ENCODE measurements around the gene GAS7.

The GAS7 gene

DNA sequence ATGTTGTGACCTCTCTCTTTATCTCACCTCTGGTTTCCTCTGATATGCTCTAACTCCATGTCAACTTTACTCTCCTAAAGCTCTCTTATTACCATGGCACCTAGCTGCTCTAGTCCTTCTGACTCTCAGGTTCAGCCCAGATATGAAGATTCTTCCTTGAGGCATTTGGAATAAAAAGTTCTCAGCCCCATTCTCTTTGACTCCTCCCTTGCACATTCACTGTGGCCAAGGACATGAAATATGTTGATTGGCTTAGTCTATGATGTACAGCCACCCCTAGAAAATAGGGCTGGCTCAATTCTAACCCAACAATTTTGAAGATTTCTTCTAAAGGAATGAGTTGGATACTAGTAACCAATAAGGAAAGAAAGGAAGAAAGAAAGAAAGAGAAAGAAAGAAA lies 20.8 kb upstream of the GAS7 start:
- Histone ChIP-seq H3K27me3 (ENCODE audit: insufficient read depth, low read depth, severe bottlenecking) (no peaks in the 10 kb centered on the region), H3K27ac (no peak overlapping the region), H3K9me3 (ENCODE audit: severe bottlenecking) (peaks cover 2% of the 10 kb centered on the region), H3K4me3 (ENCODE audit: low read depth, low read length) (no peak overlapping the region), H3K36me3 (no peaks in the 10 kb centered on the region)
- no peak for DNase-seq
- no peak for TF ChIP-seq CTCF (IDR thresholded peaks at IDR 0.05; ENCODE audit: low read depth, low read length)

DNA sequence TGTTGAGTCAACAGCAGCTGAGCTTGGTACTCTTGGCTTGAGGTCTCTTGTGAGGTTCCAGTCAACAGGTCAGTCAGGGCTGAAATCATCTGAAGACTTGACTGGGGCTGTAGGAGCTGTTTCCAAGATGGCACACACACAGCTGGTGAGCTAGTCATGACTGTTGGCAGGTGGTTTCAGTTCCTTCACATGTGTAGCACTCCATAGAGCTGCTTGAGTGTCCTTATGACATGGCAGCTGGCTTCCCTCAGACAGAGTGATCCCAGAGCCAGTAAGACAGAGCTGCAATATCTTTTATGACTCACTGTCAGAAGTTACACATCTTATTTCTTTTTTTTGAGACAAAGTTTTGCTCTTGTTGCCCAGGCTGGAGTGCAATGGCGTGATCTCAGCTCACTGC lies 19.5 kb upstream of the GAS7 start:
- no peak for TF ChIP-seq CTCF (IDR thresholded peaks at IDR 0.05; ENCODE audit: low read depth, low read length)
- no peak for DNase-seq

GRCh38 chr17:10216213-10216938 lies 18.0 kb upstream of the GAS7 start:
- no peak overlapping the region for H3K4me3 ChIP-seq (ENCODE audit: low read depth, low read length)
- DNase-seq: no peak
- H3K27ac ChIP-seq: no peak overlapping the region
- TF ChIP-seq CTCF (IDR thresholded peaks at IDR 0.05; ENCODE audit: low read depth, low read length): no peak
- no peaks in the 10 kb centered on the region for H3K9me3 ChIP-seq (ENCODE audit: severe bottlenecking)
- H3K27me3 ChIP-seq (ENCODE audit: insufficient read depth, low read depth, severe bottlenecking): no peaks in the 10 kb centered on the region
- no peaks in the 10 kb centered on the region for H3K36me3 ChIP-seq

More for the DNA sequence above, 19.5 kb upstream of the GAS7 start:
- H3K9me3 ChIP-seq (ENCODE audit: severe bottlenecking): peaks cover 2% of the 10 kb centered on the region
- no peaks in the 10 kb centered on the region for H3K27me3 ChIP-seq (ENCODE audit: insufficient read depth, low read depth, severe bottlenecking)
- no peak overlapping the region for H3K27ac ChIP-seq
- H3K36me3 ChIP-seq: no peaks in the 10 kb centered on the region
- no peak overlapping the region for H3K4me3 ChIP-seq (ENCODE audit: low read depth, low read length)

GRCh38 chr17:10215286-10215685 lies 16.9 kb upstream of the GAS7 start:
- H3K9me3 ChIP-seq (ENCODE audit: severe bottlenecking): no peaks in the 10 kb centered on the region
- no peaks in the 10 kb centered on the region for H3K36me3 ChIP-seq
- H3K27me3 ChIP-seq (ENCODE audit: insufficient read depth, low read depth, severe bottlenecking): no peaks in the 10 kb centered on the region
- no peak overlapping the region for H3K4me3 ChIP-seq (ENCODE audit: low read depth, low read length)
- TF ChIP-seq CTCF (IDR thresholded peaks at IDR 0.05; ENCODE audit: low read depth, low read length): no peak
- DNase-seq: no peak
- no peak overlapping the region for H3K27ac ChIP-seq

- Histone ChIP-seq H3K9me3 (ENCODE audit: severe bottlenecking) (no peaks in the 10 kb centered on the region), H3K27ac (no peak overlapping the region), H3K36me3 (no peaks in the 10 kb centered on the region), H3K27me3 (ENCODE audit: insufficient read depth, low read depth, severe bottlenecking) (no peaks in the 10 kb centered on the region), H3K4me3 (ENCODE audit: low read depth, low read length) (no peak overlapping the region)
- DNase-seq: no peak
- no peak for TF ChIP-seq CTCF (IDR thresholded peaks at IDR 0.05; ENCODE audit: low read depth, low read length)
These were observed 13.3 kb upstream of the GAS7 start for GRCh38 chr17:10211666-10212065.

GRCh38 chr17:10210151-10210574 lies 11.8 kb upstream of the GAS7 start:
- no peak for DNase-seq
- TF ChIP-seq CTCF (IDR thresholded peaks at IDR 0.05; ENCODE audit: low read depth, low read length): no peak
- Histone ChIP-seq H3K4me3 (ENCODE audit: low read depth, low read length) (no peak overlapping the region), H3K27me3 (ENCODE audit: insufficient read depth, low read depth, severe bottlenecking) (no peaks in the 10 kb centered on the region), H3K27ac (no peak overlapping the region), H3K9me3 (ENCODE audit: severe bottlenecking) (peaks cover 7% of the 10 kb centered on the region), H3K36me3 (no peaks in the 10 kb centered on the region)
